ENCODE data around the gene NKAPD1. TPM values are rescaled to one million over a fixed set of nuclear protein-coding genes. Genes with fewer than 3 reads are reported as not detected.

Gene NKAPD1
- total RNA-seq, 6 donors from 2014 or later: 8.3 to 24.5 (median 14.9) TPM

- DNase-seq (no peak), ATAC-seq (ENCODE audit: low FRiP score in 2 of 2) (no peak)
- Histone ChIP-seq H3K4me3 (no peak overlapping the region), H3K27me3 (no peaks in the 10 kb centered on the region), H3K4me1 (peaks cover 4 to 8% (median 7%) of the 10 kb centered on the region in 4 donors), H3K9me3 (no peaks in the 10 kb centered on the region), H3K27ac (no peak overlapping the region), H3K36me3 (peaks cover 9 to 61% (median 36%) of the 10 kb centered on the region in 4 donors)
- no peak for TF ChIP-seq POLR2AphosphoS5 (IDR thresholded peaks at IDR 0.05)
- TF ChIP-seq POLR2A (IDR thresholded peaks at IDR 0.05): no peak
- no peak for TF ChIP-seq CTCF (IDR thresholded peaks at IDR 0.05)
- no peak for TF ChIP-seq EP300 (IDR thresholded peaks at IDR 0.05)
- WGBS, 2 donors: 92 to 97% methylated on average over 2 of the region's 2 CpGs
Measured at GRCh38 chr11:112029460-112029859, 44.6 kb upstream of the NKAPD1 start.

DNA sequence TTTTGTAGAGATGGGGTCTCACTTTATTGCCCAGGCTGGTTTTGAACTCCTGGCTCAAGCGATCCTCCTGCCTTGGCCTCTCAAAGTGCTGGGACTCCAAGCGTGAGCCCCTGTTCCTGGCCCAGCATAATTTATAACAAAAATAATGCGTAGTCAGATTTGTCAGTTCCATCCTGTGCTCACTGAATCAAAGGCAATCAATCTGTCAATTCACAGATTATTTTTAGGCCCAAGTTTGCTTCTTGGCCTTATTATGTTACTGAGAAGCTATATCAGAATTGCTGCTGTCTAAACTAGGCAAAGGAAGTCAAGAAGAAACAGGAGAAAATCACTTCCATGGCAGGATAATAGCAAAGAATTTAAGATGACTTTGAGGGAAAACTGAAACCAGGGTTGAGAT lies 40.2 kb upstream of the NKAPD1 start:
- Histone ChIP-seq H3K4me3 (no peak overlapping the region), H3K4me1 (no peaks in the 10 kb centered on the region), H3K27me3 (no peaks in the 10 kb centered on the region), H3K27ac (no peak overlapping the region), H3K9me3 (no peaks in the 10 kb centered on the region), H3K36me3 (peaks cover 16 to 85% (median 44%) of the 10 kb centered on the region in 4 donors)
- 93 to 94% methylated on average over 3 of the region's 3 CpGs for WGBS, 2 donors
- DNase-seq (no peak), ATAC-seq (ENCODE audit: low FRiP score in 2 of 2) (no peak)
- TF ChIP-seq POLR2AphosphoS5 (IDR thresholded peaks at IDR 0.05): no peak
- TF ChIP-seq POLR2A (IDR thresholded peaks at IDR 0.05): no peak
- TF ChIP-seq CTCF (IDR thresholded peaks at IDR 0.05): no peak
- TF ChIP-seq EP300 (IDR thresholded peaks at IDR 0.05): no peak

DNA sequence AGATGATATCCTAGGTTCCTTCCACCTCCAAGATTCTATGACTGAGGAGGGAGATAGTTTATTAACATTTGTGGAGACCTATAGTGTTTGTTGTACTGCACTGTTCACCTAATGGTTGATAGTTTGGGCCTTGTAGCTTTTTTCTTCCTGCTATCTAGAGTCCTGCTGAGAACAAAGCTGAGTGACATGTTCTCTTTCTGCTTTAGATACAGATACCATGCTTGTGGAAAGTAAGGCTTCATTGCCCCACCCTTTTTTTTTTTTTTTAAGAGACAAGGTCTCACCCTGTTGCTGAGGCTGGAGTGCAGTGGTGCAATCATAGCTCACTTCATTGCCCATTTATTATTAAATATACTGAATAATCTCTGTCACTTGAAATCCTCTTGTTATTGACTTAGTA lies 36.6 kb upstream of the NKAPD1 start:
- Histone ChIP-seq H3K4me1 (no peaks in the 10 kb centered on the region), H3K27me3 (no peaks in the 10 kb centered on the region), H3K9me3 (no peaks in the 10 kb centered on the region), H3K36me3 (peaks cover 8 to 78% (median 26%) of the 10 kb centered on the region in 4 donors), H3K27ac (no peak overlapping the region), H3K4me3 (no peak overlapping the region)
- no peak for TF ChIP-seq EP300 (IDR thresholded peaks at IDR 0.05)
- no peak for TF ChIP-seq CTCF (IDR thresholded peaks at IDR 0.05)
- no peak for TF ChIP-seq POLR2A (IDR thresholded peaks at IDR 0.05)
- TF ChIP-seq POLR2AphosphoS5 (IDR thresholded peaks at IDR 0.05): no peak
- no peak for DNase-seq
- no peak for ATAC-seq (ENCODE audit: low FRiP score in 2 of 2)

DNA sequence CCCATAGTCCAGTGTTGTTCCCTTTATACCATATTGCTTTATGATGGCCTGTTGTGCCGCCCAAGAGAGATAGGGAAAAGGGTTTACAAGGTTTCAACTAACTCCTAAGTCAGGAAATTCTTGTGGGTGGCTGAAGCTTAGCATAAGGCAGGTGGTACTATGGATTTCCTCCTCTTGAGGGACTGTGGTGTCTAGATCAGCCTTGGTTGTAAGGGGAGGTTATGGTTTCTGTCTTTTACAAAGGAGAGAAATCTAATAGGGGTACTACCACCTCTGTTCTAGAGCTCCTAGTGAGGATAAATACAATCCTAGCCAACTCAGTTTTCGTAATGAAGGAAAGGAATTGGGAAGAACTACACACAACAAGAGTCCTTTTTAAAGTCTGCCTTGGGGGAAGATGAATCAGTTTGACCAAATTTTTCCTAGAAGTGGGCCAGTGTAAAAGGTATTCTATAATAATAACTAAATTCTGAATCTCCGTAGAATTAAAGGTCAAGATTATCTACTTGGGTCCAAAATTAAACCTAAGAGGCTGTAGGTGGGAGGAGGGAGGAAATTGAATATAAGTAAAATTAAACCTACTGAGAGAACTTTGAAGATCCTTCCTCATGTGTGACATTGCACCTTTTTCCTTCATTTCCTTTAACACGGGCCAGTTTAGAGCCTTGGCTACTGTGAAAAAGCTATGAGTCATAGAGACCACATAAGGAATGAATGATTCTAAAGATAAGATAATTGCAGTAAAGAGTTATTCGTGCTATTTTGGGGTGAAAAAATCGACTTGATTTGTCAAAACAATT lies 31.7 kb upstream of the NKAPD1 start:
- no peaks in the 10 kb centered on the region for H3K4me1 ChIP-seq
- peaks cover 13 to 81% (median 38%) of the 10 kb centered on the region in 4 donors for H3K36me3 ChIP-seq
- ATAC-seq (ENCODE audit: low FRiP score in 2 of 2) (no peak), DNase-seq (no peak)
- H3K27ac ChIP-seq: no peak overlapping the region
- no peak for TF ChIP-seq CTCF (IDR thresholded peaks at IDR 0.05)
- no peak for TF ChIP-seq POLR2AphosphoS5 (IDR thresholded peaks at IDR 0.05)
- no peak for TF ChIP-seq EP300 (IDR thresholded peaks at IDR 0.05)
- TF ChIP-seq POLR2A (IDR thresholded peaks at IDR 0.05): no peak
- no peak overlapping the region for H3K4me3 ChIP-seq
- H3K9me3 ChIP-seq: no peaks in the 10 kb centered on the region
- WGBS, 2 donors: 61 to 71% methylated on average over 6 of the region's 6 CpGs
- H3K27me3 ChIP-seq: no peaks in the 10 kb centered on the region

GRCh38 chr11:112042961-112043304 lies 31.2 kb upstream of the NKAPD1 start:
- TF ChIP-seq EP300 (IDR thresholded peaks at IDR 0.05): no peak
- TF ChIP-seq CTCF (IDR thresholded peaks at IDR 0.05): no peak
- TF ChIP-seq POLR2A (IDR thresholded peaks at IDR 0.05): no peak
- no peak for TF ChIP-seq POLR2AphosphoS5 (IDR thresholded peaks at IDR 0.05)
- Histone ChIP-seq H3K27me3 (no peaks in the 10 kb centered on the region), H3K4me1 (no peaks in the 10 kb centered on the region), H3K36me3 (peaks cover 10 to 78% (median 35%) of the 10 kb centered on the region in 4 donors), H3K9me3 (no peaks in the 10 kb centered on the region), H3K27ac (no peak overlapping the region), H3K4me3 (no peak overlapping the region)
- 95 to 97% methylated on average over 2 of the region's 2 CpGs for WGBS, 2 donors
- DNase-seq: no peak
- ATAC-seq (ENCODE audit: low FRiP score in 2 of 2): no peak
